ENCODE measurements around the gene USH1G. TPM values are rescaled to one million over a fixed set of nuclear protein-coding genes. Genes with fewer than 3 reads are reported as not detected.

USH1G gene
- total RNA-seq, 1 donor from 2014 or later: not detected

GRCh38 chr17:74903671-74904070 is 19.4 kb downstream of the USH1G start:
- no peak for DNase-seq (ENCODE audit: low read depth, low spot score)

DNA sequence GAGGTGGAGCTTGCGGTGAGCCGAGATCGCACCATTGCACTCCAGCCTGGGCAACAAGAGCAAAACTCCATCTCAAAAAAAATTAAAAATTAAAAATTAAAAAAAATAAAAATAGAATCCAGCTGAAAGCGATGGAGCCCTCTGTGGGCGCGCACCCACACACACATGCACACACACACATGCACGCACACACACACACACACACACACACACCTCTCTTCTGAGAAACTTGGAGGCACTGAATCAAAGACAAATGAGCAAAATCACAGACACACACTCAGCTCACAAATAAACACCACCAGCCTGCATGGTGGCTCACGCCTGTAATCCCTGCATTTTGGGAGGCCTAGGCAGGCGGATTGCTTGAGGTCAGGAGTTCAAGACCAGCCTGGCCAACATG is 20.0 kb downstream of the USH1G start:
- no peak for DNase-seq (ENCODE audit: low read depth, low spot score)

DNA sequence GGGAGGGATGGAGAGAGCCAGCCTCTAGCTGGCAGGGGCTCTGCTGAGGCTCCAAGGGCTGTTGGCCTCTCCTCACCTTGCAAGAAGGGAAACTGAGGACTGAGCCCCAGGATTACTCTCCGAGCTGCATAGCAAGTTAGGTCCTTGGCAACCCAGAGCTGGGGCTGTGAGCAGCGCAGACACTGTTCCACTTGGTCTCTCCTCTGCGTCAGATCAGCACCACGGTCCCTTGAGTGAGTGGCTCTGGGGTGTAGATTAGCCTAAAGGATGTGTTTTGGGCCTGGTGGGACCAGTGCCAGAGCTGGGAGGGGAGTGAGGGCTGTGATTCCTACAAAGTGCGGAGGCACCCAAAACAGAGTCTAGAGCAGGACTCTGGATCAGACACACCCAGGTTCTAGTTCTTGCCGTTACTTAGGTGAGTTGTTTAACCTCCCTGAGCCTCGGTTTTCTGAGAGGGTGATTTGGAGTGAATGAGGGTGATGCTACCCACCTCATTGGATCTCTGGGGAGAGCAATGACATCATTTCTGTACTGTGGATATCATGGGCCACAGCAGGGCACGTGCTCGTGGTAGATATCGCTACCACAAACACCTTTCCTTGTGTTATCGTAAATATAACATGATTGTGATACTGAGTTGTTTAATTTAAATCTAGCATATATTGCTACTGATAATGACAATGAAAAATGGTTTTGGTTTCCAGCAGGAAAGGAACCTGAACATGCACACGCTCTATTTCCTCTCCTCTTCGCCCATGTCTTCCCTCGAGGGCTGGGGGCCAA is 21.5 kb downstream of the USH1G start:
- no peak for DNase-seq (ENCODE audit: low read depth, low spot score)

DNA sequence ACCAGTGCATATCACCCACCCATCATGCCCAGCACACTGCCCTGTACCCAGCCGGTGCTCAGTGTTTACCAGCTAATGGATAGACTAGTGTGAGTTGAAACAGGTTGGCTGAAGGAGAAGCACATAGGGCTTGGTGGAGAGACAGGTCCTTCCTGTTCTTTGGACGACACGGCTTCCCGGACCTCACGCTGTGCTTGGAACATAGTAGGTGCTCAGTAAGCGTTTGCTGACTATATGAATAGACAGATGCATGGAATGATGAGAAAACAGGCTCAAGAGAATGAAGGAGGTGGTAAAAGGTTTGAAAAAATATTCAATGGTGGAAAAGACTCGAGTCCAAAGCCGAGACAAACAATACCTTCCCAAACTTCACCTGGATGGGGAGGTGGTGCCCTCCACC is 22.8 kb downstream of the USH1G start:
- DNase-seq (ENCODE audit: low read depth, low spot score): no peak

DNA sequence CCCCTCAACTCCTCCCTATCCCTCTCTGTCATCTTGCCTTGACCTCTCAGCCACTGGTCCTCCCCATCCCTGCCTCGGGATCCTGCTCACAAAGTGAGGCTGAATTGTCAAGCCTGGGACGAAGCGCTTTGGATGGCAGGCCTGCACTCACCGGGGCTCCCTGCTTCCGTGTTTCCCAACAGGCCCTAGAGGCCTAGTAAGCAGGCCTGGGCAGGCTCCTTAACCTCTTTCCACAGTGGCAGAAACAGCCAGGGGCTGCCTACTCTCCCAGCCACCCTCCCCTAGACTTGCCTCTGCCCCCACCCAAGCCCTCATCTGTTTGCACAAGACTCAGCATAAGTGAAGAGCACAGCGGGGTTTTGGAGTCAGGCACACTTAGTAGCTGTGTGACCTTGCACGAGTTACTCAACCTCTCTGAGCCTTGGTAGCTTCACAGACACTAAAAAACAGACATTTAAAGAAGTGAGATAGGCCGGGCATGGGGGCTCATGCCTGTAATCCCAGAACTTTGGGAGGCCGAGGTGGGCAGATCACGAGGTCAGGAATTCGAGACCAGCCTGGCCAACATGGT is 24.6 kb downstream of the USH1G start:
- DNase-seq (ENCODE audit: low read depth, low spot score): no peak

- DNase-seq (ENCODE audit: low read depth, low spot score): no peak
Observed at GRCh38 chr17:74893936-74894671, 29.0 kb downstream of the USH1G start.

GRCh38 chr17:74892974-74893911 is 29.8 kb downstream of the USH1G start, which contains the start of gene FADS6:
Gene FADS6 (minus strand): TSS chr17:74893633. CDS start chr17:74893595, 38 bp downstream.
- no peak for DNase-seq (ENCODE audit: low read depth, low spot score)

DNA sequence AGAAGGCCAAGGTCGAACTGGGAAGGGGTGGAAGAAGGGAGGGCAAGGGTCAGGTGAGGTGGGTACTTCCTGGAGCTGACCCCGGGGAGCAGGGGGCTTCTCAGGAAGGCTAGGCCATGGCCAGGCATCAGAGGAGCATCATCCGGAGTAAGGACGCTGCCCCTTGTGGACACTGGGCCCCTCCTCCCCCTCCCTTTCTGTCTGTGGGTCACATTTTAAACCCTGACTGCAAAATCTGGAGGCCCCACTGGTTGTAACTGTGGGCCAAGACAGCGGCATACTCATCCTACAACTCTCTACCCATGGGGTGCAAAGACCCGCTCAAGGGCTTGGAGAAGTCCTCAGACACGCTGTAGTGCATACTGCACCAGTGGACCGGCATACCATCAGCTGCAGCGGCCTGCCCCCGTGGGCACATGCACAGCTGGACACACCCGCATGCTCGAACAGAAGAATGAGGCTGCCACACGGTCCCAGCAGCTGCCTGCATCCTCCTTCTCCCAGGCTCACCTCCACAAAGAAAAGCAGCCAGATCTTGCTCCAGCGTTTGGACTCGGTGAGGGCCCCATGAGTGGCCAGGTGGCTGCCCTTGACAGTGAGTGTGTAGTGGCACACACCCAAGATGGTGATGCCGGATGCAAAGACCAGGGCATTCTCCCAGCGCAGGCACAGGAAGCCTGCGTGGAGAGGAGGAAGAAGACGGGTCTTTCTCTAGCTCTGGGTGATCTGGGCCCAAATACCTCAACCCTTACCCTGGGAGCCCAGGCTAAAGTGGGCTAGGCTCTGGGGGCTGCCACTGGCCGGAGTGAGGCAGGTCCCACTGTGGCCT is 30.8 kb downstream of the USH1G start:
- DNase-seq (ENCODE audit: low read depth, low spot score): no peak

- no peak for DNase-seq (ENCODE audit: low read depth, low spot score)
Observed at GRCh38 chr17:74890554-74890953, 32.5 kb downstream of the USH1G start.

GRCh38 chr17:74888469-74888868 is 34.6 kb downstream of the USH1G start:
- DNase-seq (ENCODE audit: low read depth, low spot score): no peak

GRCh38 chr17:74883241-74883745 is 39.8 kb downstream of the USH1G start:
- no peak for DNase-seq (ENCODE audit: low read depth, low spot score)

DNA sequence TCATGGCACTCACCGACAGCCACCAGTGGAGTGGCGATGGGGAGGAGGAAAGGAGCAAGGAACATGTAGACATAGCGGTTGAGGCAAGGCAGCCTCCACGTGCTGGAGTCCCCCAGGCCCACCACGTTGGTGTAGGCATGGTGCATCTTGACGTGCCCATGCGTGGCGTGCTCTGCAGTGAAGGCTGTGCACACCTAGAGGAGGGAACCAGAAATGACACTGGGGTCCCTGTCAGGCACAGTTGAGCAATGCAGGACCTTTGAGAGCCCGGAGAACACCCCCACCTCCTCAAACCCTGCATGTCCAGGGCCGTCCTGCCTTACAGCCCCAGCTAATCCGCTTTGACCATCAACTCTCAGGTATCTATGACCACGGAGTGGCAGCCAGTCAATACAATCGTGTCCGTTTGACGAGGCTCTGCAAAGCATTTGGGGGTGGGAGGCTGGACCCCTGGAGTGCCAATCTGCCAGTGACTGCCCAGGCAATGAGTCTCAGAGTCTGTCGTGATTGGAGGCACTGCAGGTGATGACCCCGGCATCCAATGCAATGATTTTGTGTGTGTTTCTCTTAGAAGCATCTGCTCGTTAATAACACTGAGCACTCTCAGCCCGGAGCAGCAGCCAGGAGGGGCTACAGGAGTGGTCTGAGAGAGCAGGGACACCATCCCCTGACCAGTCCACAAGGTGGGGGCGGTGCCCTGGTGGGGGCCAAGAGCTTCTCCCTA is 40.4 kb downstream of the USH1G start:
- DNase-seq (ENCODE audit: low read depth, low spot score): no peak

DNA sequence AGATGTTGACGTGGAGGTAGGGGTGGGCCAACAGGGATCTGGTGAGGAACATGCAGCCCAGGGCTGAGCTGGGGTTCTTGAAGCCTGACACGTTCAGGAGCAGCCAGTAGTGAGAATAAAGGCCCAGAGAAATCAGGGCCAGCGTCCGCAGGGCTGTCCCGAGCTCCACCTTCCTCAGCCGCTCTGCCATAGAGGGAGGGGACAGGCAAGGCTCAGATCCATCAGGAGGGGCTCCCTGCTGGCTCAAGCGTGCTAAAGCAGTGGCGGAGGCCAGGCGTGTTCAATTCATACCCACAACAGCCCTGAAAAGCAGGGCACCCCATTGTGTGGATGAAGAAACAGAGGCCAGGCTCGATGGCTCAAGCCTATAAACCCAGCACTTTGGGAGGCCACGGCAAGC is 42.0 kb downstream of the USH1G start:
- no peak for DNase-seq (ENCODE audit: low read depth, low spot score)

DNA sequence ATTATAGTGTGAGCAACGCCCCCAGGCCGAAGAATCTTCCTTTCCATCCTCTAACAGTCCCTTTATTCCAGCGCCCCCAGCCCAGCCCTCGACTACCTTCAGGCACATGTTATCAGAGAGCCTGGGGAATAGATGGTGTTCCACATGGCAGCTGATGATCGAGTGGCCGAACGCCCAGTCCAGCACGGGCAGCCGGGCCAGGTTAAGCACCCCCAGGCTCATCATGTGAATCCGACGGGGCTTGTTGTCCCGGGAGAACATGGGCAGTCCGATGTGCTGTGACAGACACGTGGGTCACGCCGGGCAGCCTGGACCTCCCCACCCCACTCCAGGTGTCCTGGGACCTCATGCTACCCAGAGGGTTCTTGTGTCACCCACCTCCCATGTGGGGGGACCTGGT is 43.7 kb downstream of the USH1G start:
- no peak for DNase-seq (ENCODE audit: low read depth, low spot score)

GRCh38 chr17:74878658-74879057 is 44.4 kb downstream of the USH1G start:
- no peak for DNase-seq (ENCODE audit: low read depth, low spot score)

DNA sequence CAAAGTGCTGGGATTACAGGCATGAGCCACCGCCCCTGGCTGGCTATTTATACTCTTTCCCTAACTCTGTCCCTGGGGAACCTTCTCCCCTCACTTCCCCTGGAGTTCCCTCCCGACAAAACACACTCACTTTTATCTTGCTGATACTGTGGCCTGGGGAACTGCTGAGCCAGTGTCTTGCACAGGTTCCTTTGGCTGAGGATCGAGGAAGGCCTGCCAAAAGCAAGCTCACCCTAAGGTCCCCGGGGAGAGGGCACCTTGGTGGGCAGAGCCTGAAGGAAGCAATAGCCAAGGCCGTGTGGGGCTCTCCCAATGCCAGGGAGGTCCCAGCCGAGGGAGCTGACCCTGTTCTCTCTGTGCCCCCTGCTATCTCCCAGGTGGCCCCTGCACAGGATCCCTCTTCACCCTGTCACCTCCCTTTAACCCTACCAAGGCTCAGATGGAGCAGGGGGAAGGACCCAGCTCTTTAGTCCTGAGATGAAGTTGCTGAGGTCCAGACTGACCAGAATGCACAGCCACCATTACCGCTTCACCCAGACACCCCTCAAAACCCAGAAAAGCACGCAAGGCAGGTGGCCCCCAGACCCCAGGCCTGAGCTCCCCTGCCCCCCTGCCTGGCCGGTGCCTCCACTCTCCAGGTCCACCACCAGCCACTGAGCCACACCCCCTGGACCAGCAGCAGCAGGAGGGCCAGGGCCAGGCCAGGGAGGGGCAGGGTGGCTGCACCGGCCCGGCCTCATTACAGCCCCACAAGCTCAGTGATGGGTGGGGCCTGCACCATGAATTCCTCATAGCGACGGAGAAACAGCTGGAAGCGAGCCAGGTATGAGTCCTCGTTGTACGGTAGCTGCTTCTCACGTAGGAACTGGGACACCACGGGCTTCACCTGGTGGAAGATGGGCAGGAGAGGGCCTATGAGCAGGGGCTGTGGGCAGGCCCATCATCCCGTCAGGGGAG is 45.2 kb downstream of the USH1G start:
- no peak for DNase-seq (ENCODE audit: low read depth, low spot score)

DNA sequence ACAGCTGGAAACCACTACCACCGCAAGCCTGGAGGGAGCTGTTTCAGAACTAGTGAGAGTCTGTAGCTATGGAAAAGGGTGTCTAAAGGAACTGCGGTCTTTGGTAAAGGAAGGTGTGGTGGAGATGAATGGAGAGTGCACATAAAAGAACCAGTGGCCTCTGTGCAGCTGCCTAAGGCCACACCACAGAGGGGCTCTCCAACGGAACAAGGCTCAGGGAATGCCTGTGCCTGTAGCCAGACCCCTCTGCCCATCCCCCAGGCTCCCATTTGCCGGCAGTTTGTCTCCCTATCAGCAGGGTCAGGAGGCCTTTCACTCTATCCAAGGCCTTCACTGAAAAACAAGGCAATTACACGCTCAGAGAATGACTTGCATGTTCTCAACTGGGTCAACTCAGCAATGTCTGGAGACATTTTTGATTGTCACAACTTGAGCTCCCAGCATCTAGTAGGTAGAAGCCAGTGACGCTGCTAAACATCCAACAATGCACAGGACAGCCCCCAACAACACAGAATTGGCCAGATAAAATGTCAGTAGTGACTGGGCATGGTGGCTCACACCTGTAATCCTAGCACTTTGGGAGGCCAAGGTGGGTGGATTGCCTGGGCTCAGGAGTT is 47.0 kb downstream of the USH1G start:
- DNase-seq (ENCODE audit: low read depth, low spot score): no peak
